IMR-90 (cell line): ENCODE measurements around the gene SLC9A9. TPM values are rescaled to one million over a fixed set of nuclear protein-coding genes. Genes with fewer than 3 reads are reported as not detected.

Experiments
- ATAC-seq: fragments of 200-7000 bp; cut with Tn5 transposase; 2 replicates; pipeline ENCODE4 v1.9.1; 2020; ENCODE audit warnings: low read depth, mild to moderate bottlenecking, moderate library complexity
- BruUV-seq: library from RNA; stranded (reverse); fragments of 400-500 nt; replicated peaks from 2 replicates; lab custom pipeline; 2021; lab: Mats Ljungman, UMichigan
- CTCF ChIA-PET: fragments of 300-600 bp; formaldehyde crosslinking; extraction: SDS; loops from one replicate; lab custom pipeline; 2021; ENCODE audit warnings: antibody characterized with exemption; lab: Yijun Ruan, JAX
- POLR2A ChIA-PET: fragments of 300-600 bp; sonication (Branson Sonifier 250); formaldehyde crosslinking; loops from one replicate; lab custom pipeline; 2022; ENCODE audit warnings: antibody characterized with exemption; ENCODE audit not compliant: unreplicated experiment; lab: Charles Lee
- DNase-seq: peaks from one replicate; pipeline ENCODE4 v3.0.0; 2013
- H2AFZ ChIP-seq: replicated peaks from 2 replicates; pipeline ENCODE3; 2013; ENCODE audit warnings: low read length, mild to moderate bottlenecking; ENCODE audit not compliant: poor library complexity
- H2AK5ac ChIP-seq: 2 replicates; pipeline ENCODE4 v1.6.1; 2013; ENCODE audit warnings: low read depth, low read length, inconsistent platforms
- H2AK9ac ChIP-seq: replicated peaks from 2 replicates; pipeline ENCODE3; 2013; ENCODE audit warnings: mild to moderate bottlenecking, low read depth, low read length, moderate library complexity; ENCODE audit not compliant: poor library complexity
- H2BK120ac ChIP-seq: 2 replicates; pipeline ENCODE4 v1.6.1; 2013; ENCODE audit warnings: low read depth, low read length, inconsistent platforms
- H2BK15ac ChIP-seq: 3 replicates; pipeline ENCODE4 v1.6.1; 2013; ENCODE audit warnings: low read depth, low read length, inconsistent platforms
- H2BK20ac ChIP-seq: 2 replicates; pipeline ENCODE4 v1.6.1; 2013; ENCODE audit warnings: low read depth, mild to moderate bottlenecking, inconsistent platforms, low read length, moderate library complexity
- H2BK5ac ChIP-seq: 2 replicates; pipeline ENCODE4 v1.6.1; 2013; ENCODE audit warnings: mild to moderate bottlenecking, low read depth, low read length, inconsistent platforms; ENCODE audit not compliant: poor library complexity, severe bottlenecking
- H3K14ac ChIP-seq: replicated peaks from 2 replicates; pipeline ENCODE4 v1.6.1; 2013; ENCODE audit warnings: low read depth, low read length, inconsistent platforms
- H3K18ac ChIP-seq: 2 replicates; pipeline ENCODE4 v1.6.1; 2013; ENCODE audit warnings: low read depth, low read length, control low read depth
- H3K23ac ChIP-seq: 2 replicates; pipeline ENCODE4 v1.6.1; 2013; ENCODE audit warnings: low read depth, low read length, inconsistent platforms
- H3K27ac ChIP-seq: 2 replicates; pipeline ENCODE4 v1.5.1; 2013; ENCODE audit warnings: mild to moderate bottlenecking, control low read depth, low read length; ENCODE audit not compliant: insufficient read depth
- H3K27me3 ChIP-seq: 2 replicates; pipeline ENCODE4 v1.6.1; 2013; ENCODE audit warnings: low read length; ENCODE audit not compliant: control insufficient read depth, insufficient read depth
- H3K36me3 ChIP-seq: 2 replicates; pipeline ENCODE4 v1.6.1; 2013; ENCODE audit warnings: low read length, mixed read lengths; ENCODE audit not compliant: control insufficient read depth, insufficient read depth
- H3K4ac ChIP-seq: 2 replicates; pipeline ENCODE4 v1.6.1; 2013; ENCODE audit warnings: low read depth, low read length, inconsistent platforms
- H3K4me1 ChIP-seq: 2 replicates; pipeline ENCODE4 v1.6.1; 2013; ENCODE audit warnings: low read length, mixed read lengths; ENCODE audit not compliant: control insufficient read depth, insufficient read depth
- H3K4me2 ChIP-seq: 2 replicates; pipeline ENCODE4 v1.6.1; 2013; ENCODE audit warnings: low read depth, mild to moderate bottlenecking, control low read depth, low read length, moderate library complexity
- H3K4me3 ChIP-seq: 2 replicates; pipeline ENCODE4 v1.5.1; 2013; ENCODE audit warnings: low read depth, mild to moderate bottlenecking, control low read depth, low read length, moderate library complexity; ENCODE audit not compliant: insufficient read depth
- H3K56ac ChIP-seq: 2 replicates; pipeline ENCODE4 v1.6.1; 2013; ENCODE audit warnings: low read length, inconsistent platforms; ENCODE audit not compliant: insufficient read depth; ENCODE audit errors: extremely low read depth
- H3K79me1 ChIP-seq, 2 experiments: 2 replicates each; pipeline ENCODE4 v1.6.1; 2013; ENCODE audit warnings: low read length in 2 of 2, inconsistent platforms in 1 of 2, low read depth in 1 of 2
- H3K9ac ChIP-seq: 2 replicates; pipeline ENCODE4 v1.6.1; 2013; ENCODE audit warnings: low read depth, low read length, control low read depth
- H3K9me1 ChIP-seq: 2 replicates; pipeline ENCODE4 v1.6.1; 2013; ENCODE audit warnings: low read length, inconsistent platforms; ENCODE audit not compliant: insufficient read depth
- H3K9me3 ChIP-seq: 2 replicates; pipeline ENCODE4 v1.6.1; 2013; ENCODE audit warnings: low read length; ENCODE audit not compliant: control insufficient read depth, insufficient read depth
- H4K20me1 ChIP-seq: 2 replicates; pipeline ENCODE4 v1.6.1; 2013; ENCODE audit warnings: low read length, inconsistent platforms; ENCODE audit not compliant: insufficient read depth
- H4K5ac ChIP-seq: 2 replicates; pipeline ENCODE4 v1.6.1; 2013; ENCODE audit warnings: mild to moderate bottlenecking, low read depth, low read length, control low read depth
- H4K8ac ChIP-seq, 2 experiments: 2 replicates each; pipeline ENCODE4 v1.6.1; 2013; ENCODE audit warnings: low read depth in 2 of 2, low read length in 2 of 2, control low read depth in 1 of 2, inconsistent platforms in 1 of 2
- H4K91ac ChIP-seq: 2 replicates; pipeline ENCODE4 v1.6.1; 2013; ENCODE audit warnings: low read depth, low read length, inconsistent platforms; ENCODE audit not compliant: insufficient read depth
- BHLHE40 ChIP-seq: fragments of 150-350 bp; IDR thresholded peaks from 2 replicates; pipeline ENCODE4 v1.6.1; 2016; ENCODE audit warnings: mild to moderate bottlenecking, low read depth, low read length
- CEBPB ChIP-seq: IDR thresholded peaks from 2 replicates; pipeline ENCODE4 v1.6.1; 2012; ENCODE audit warnings: low read depth, low read length, improper control_type of control experiment
- CHD1 ChIP-seq: IDR thresholded peaks from 2 replicates; pipeline ENCODE4 v1.6.1; 2012; ENCODE audit warnings: low read depth, low read length, improper control_type of control experiment
- CTCF ChIP-seq: conservative IDR thresholded peaks from 2 replicates; pipeline ENCODE4 v1.5.1; 2012; ENCODE audit warnings: mild to moderate bottlenecking, low read depth, low read length, improper control_type of control experiment
- ELK1 ChIP-seq: fragments of 150-350 bp; IDR thresholded peaks from 2 replicates; pipeline ENCODE4 v1.6.1; 2016; ENCODE audit warnings: low read depth, mild to moderate bottlenecking, low read length, moderate library complexity, borderline replicate concordance
- FOS ChIP-seq: fragments of 150-350 bp; IDR thresholded peaks from 2 replicates; pipeline ENCODE4 v1.6.1; 2016; ENCODE audit warnings: low read depth, low read length
- MAFK ChIP-seq: IDR thresholded peaks from 2 replicates; pipeline ENCODE4 v1.6.1; 2012; ENCODE audit warnings: low read depth, low read length, improper control_type of control experiment
- MAZ ChIP-seq: IDR thresholded peaks from 2 replicates; pipeline ENCODE4 v1.6.1; 2012; ENCODE audit warnings: low read depth, mild to moderate bottlenecking, low read length, improper control_type of control experiment, moderate library complexity, borderline replicate concordance
- MXI1 ChIP-seq: IDR thresholded peaks from 2 replicates; pipeline ENCODE4 v1.6.1; 2012; ENCODE audit warnings: low read depth, mild to moderate bottlenecking, low read length, moderate library complexity, borderline replicate concordance
- NFE2L2 ChIP-seq: fragments of 150-350 bp; IDR thresholded peaks from 2 replicates; pipeline ENCODE4 v1.6.1; 2016; ENCODE audit warnings: low read depth, mild to moderate bottlenecking, low read length
- POLR2A ChIP-seq: IDR thresholded peaks from 2 replicates; pipeline ENCODE4 v1.6.1; 2012; ENCODE audit warnings: mild to moderate bottlenecking, low read depth, low read length
- RAD21 ChIP-seq: IDR thresholded peaks from 2 replicates; pipeline ENCODE4 v1.6.1; 2012; ENCODE audit warnings: low read length, improper control_type of control experiment
- RCOR1 ChIP-seq: IDR thresholded peaks from 2 replicates; pipeline ENCODE4 v1.6.1; 2012; ENCODE audit warnings: mild to moderate bottlenecking, low read length, improper control_type of control experiment; ENCODE audit not compliant: insufficient replicate concordance
- RFX5 ChIP-seq: IDR thresholded peaks from 2 replicates; pipeline ENCODE4 v1.8.0; 2012; ENCODE audit warnings: low read depth, mild to moderate bottlenecking, low read length, moderate library complexity
- SMC3 ChIP-seq: fragments of 150-350 bp; IDR thresholded peaks from 2 replicates; pipeline ENCODE4 v1.6.1; 2016; ENCODE audit warnings: low read depth, mild to moderate bottlenecking, antibody characterized with exemption, low read length, moderate library complexity
- USF2 ChIP-seq: fragments of 150-350 bp; IDR thresholded peaks from 2 replicates; pipeline ENCODE4 v1.6.1; 2017; ENCODE audit warnings: mild to moderate bottlenecking, antibody characterized with exemption, low read length, low read depth
- WGBS, 2 experiments: methylation state at CpG; one replicate each; pipeline versions ENCODE4 v1.1.5 to v1.1.7; 2013; ENCODE audit warnings: missing lambda C conversion rate in 2 of 2; ENCODE audit not compliant: insufficient read length in 1 of 2; ENCODE audit errors: extremely low coverage in 2 of 2; 5-methylcytosine and 5-hydroxymethylcytosine counted together
- dilution Hi-C: fragments of 300-500 bp; cut with HindIII; formaldehyde crosslinking; loops from one replicate; pipeline ENCODE4 v1.14.3; 2018; ENCODE audit warnings: low sequenced_read_pairs; ENCODE audit not compliant: unreplicated experiment
- in situ Hi-C: fragments of 300-500 bp; cut with MboI; formaldehyde crosslinking; loops from 3 replicates; pipeline ENCODE4 v1.14.3; 2019; ENCODE audit warnings: low sequenced_read_pairs, inconsistent platforms, mixed read lengths
- intact Hi-C: fragments of 100-400 bp; cut with micrococcal nuclease; formaldehyde crosslinking; loops from 2 replicates; pipeline ENCODE4 v1.10.0; 2022
- polyA plus RNA-seq, 3 experiments: library from polyadenylated mRNA; depleted of rRNA; stranded (reverse); fragments of >200 nt; gene quantifications; 2 replicates each; pipeline ENCODE4 v1.2.3, GENCODE V29; 2012; ENCODE audit warnings: low replicate concordance in 1 of 3
- total RNA-seq: library from RNA; depleted of rRNA; stranded (reverse); fragments of >200 nt; gene quantifications from 2 replicates; pipeline ENCODE4 v1.2.3, GENCODE V29; 2012

The SLC9A9 gene
- total and polyA plus RNA-seq, 2 of the 4 experiments (the other 2 are of a cell fraction): 1.4 to 2.3 TPM

- no peaks in the 10 kb centered on the region for H3K4me1 ChIP-seq
- no peaks in the 10 kb centered on the region for H3K36me3 ChIP-seq
- H2AFZ ChIP-seq: no peak overlapping the region
- in situ Hi-C loops: no loop called here
- no peak overlapping the region for H2BK20ac ChIP-seq
- H3K79me1 ChIP-seq: no peaks in the 10 kb centered on the region
- no CpG with 5 or more reads among the region's 1 CpG for whole genome bisulfite sequencing, 2 experiments
- H2AK5ac ChIP-seq: no peak overlapping the region
- H3K9ac ChIP-seq: no peak overlapping the region
- H3K23ac ChIP-seq: no peak overlapping the region
- H2BK15ac ChIP-seq: no peak overlapping the region
- no peaks in the 10 kb centered on the region for H3K9me3 ChIP-seq
- H3K4ac ChIP-seq: no peak overlapping the region
- H4K91ac ChIP-seq: no peak overlapping the region
- H3K56ac ChIP-seq: no peak overlapping the region
- TF ChIP-seq NFE2L2: no peak
- TF ChIP-seq POLR2A: no peak
- no peak for TF ChIP-seq MAZ
- no peak for TF ChIP-seq CEBPB
- no peak for TF ChIP-seq ELK1
- no peak for TF ChIP-seq CTCF
- TF ChIP-seq BHLHE40: no peak
- TF ChIP-seq MAFK: no peak
- no peak for TF ChIP-seq USF2
- TF ChIP-seq RAD21: no peak
- no peak for TF ChIP-seq CHD1
- TF ChIP-seq RFX5: no peak
- TF ChIP-seq RCOR1: no peak
- no peak for TF ChIP-seq MXI1
- no peak for TF ChIP-seq FOS
- TF ChIP-seq SMC3: no peak
- ATAC-seq: no peak
- H3K27me3 ChIP-seq: no peaks in the 10 kb centered on the region
- ChIA-PET CTCF (no interaction called here), POLR2A (no interaction called here)
- H3K14ac ChIP-seq: no peak overlapping the region
- H3K27ac ChIP-seq: no peak overlapping the region
- no peak overlapping the region for H2BK120ac ChIP-seq
- no peak overlapping the region for H2AK9ac ChIP-seq
- dilution Hi-C loops: no loop called here
- intact Hi-C loops: no loop called here
- H3K4me3 ChIP-seq: no peak overlapping the region
- no peaks in the 10 kb centered on the region for H3K9me1 ChIP-seq
- no peak for DNase-seq
- no peak overlapping the region for H2BK5ac ChIP-seq
- no peaks in the 10 kb centered on the region for H4K20me1 ChIP-seq
- no TSS peak for BruUV-seq
- H4K5ac ChIP-seq: no peak overlapping the region
- no peak overlapping the region for H3K18ac ChIP-seq
- no peak overlapping the region for H3K4me2 ChIP-seq
- no peak overlapping the region for H4K8ac ChIP-seq
Measured at GRCh38 chr3:143819890-143820289, 28.4 kb downstream of the SLC9A9 start.
